ENCODE measurements around the gene LMBRD1.

DNA sequence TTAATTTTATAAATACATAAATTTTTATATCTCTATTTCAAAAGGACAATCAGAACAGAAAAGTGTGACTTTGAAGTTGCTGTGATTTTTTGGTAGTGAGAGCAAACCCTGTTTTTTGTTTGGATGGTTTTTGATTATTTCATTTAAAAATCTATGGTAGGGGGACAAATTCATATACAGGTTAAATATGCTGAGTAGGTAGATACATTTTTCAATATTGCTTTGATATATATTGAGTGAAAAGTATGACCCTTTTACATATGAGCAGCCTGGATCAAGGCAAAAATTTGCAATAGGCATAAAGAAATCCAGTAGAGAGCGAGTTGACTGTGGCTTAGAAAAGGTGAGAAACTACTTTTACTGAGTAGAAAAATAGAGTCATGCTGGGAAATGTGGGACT, 132.3 kb downstream of the LMBRD1 start:
- no peak for TF ChIP-seq POLR2A (IDR thresholded peaks at IDR 0.05)
- TF ChIP-seq, protein P1, sequence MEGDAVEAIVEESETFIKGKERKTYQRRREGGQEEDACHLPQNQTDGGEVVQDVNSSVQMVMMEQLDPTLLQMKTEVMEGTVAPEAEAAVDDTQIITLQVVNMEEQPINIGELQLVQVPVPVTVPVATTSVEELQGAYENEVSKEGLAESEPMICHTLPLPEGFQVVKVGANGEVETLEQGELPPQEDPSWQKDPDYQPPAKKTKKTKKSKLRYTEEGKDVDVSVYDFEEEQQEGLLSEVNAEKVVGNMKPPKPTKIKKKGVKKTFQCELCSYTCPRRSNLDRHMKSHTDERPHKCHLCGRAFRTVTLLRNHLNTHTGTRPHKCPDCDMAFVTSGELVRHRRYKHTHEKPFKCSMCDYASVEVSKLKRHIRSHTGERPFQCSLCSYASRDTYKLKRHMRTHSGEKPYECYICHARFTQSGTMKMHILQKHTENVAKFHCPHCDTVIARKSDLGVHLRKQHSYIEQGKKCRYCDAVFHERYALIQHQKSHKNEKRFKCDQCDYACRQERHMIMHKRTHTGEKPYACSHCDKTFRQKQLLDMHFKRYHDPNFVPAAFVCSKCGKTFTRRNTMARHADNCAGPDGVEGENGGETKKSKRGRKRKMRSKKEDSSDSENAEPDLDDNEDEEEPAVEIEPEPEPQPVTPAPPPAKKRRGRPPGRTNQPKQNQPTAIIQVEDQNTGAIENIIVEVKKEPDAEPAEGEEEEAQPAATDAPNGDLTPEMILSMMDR (IDR thresholded peaks at IDR 0.05 in 4 of 5, conservative IDR thresholded peaks at IDR 0.05 in 1 of 5) = no peak
